IMR-90 (cell line): ENCODE results near the gene GRID1. TPM values are rescaled to one million over a fixed set of nuclear protein-coding genes. Genes with fewer than 3 reads are reported as not detected.

Experiments
- ATAC-seq: fragments of 200-7000 bp; cut with Tn5 transposase; 2 replicates; pipeline ENCODE4 v1.9.1; 2020; ENCODE audit warnings: low read depth, mild to moderate bottlenecking, moderate library complexity
- BruUV-seq: library from RNA; stranded (reverse); fragments of 400-500 nt; replicated peaks from 2 replicates; lab custom pipeline; 2021; lab: Mats Ljungman, UMichigan
- CTCF ChIA-PET: fragments of 300-600 bp; formaldehyde crosslinking; extraction: SDS; loops from one replicate; lab custom pipeline; 2021; ENCODE audit warnings: antibody characterized with exemption; lab: Yijun Ruan, JAX
- POLR2A ChIA-PET: fragments of 300-600 bp; sonication (Branson Sonifier 250); formaldehyde crosslinking; loops from one replicate; lab custom pipeline; 2022; ENCODE audit warnings: antibody characterized with exemption; ENCODE audit not compliant: unreplicated experiment; lab: Charles Lee
- DNase-seq: peaks from one replicate; pipeline ENCODE4 v3.0.0; 2013
- H2AFZ ChIP-seq: replicated peaks from 2 replicates; pipeline ENCODE3; 2013; ENCODE audit warnings: low read length, mild to moderate bottlenecking; ENCODE audit not compliant: poor library complexity
- H2AK5ac ChIP-seq: 2 replicates; pipeline ENCODE4 v1.6.1; 2013; ENCODE audit warnings: low read depth, low read length, inconsistent platforms
- H2AK9ac ChIP-seq: replicated peaks from 2 replicates; pipeline ENCODE3; 2013; ENCODE audit warnings: mild to moderate bottlenecking, low read depth, low read length, moderate library complexity; ENCODE audit not compliant: poor library complexity
- H2BK120ac ChIP-seq: 2 replicates; pipeline ENCODE4 v1.6.1; 2013; ENCODE audit warnings: low read depth, low read length, inconsistent platforms
- H2BK15ac ChIP-seq: 3 replicates; pipeline ENCODE4 v1.6.1; 2013; ENCODE audit warnings: low read depth, low read length, inconsistent platforms
- H2BK20ac ChIP-seq: 2 replicates; pipeline ENCODE4 v1.6.1; 2013; ENCODE audit warnings: low read depth, mild to moderate bottlenecking, inconsistent platforms, low read length, moderate library complexity
- H2BK5ac ChIP-seq: 2 replicates; pipeline ENCODE4 v1.6.1; 2013; ENCODE audit warnings: mild to moderate bottlenecking, low read depth, low read length, inconsistent platforms; ENCODE audit not compliant: poor library complexity, severe bottlenecking
- H3K14ac ChIP-seq: replicated peaks from 2 replicates; pipeline ENCODE4 v1.6.1; 2013; ENCODE audit warnings: low read depth, low read length, inconsistent platforms
- H3K18ac ChIP-seq: 2 replicates; pipeline ENCODE4 v1.6.1; 2013; ENCODE audit warnings: low read depth, low read length, control low read depth
- H3K23ac ChIP-seq: 2 replicates; pipeline ENCODE4 v1.6.1; 2013; ENCODE audit warnings: low read depth, low read length, inconsistent platforms
- H3K27ac ChIP-seq: 2 replicates; pipeline ENCODE4 v1.5.1; 2013; ENCODE audit warnings: mild to moderate bottlenecking, control low read depth, low read length; ENCODE audit not compliant: insufficient read depth
- H3K27me3 ChIP-seq: 2 replicates; pipeline ENCODE4 v1.6.1; 2013; ENCODE audit warnings: low read length; ENCODE audit not compliant: control insufficient read depth, insufficient read depth
- H3K36me3 ChIP-seq: 2 replicates; pipeline ENCODE4 v1.6.1; 2013; ENCODE audit warnings: low read length, mixed read lengths; ENCODE audit not compliant: control insufficient read depth, insufficient read depth
- H3K4ac ChIP-seq: 2 replicates; pipeline ENCODE4 v1.6.1; 2013; ENCODE audit warnings: low read depth, low read length, inconsistent platforms
- H3K4me1 ChIP-seq: 2 replicates; pipeline ENCODE4 v1.6.1; 2013; ENCODE audit warnings: low read length, mixed read lengths; ENCODE audit not compliant: control insufficient read depth, insufficient read depth
- H3K4me2 ChIP-seq: 2 replicates; pipeline ENCODE4 v1.6.1; 2013; ENCODE audit warnings: low read depth, mild to moderate bottlenecking, control low read depth, low read length, moderate library complexity
- H3K4me3 ChIP-seq: 2 replicates; pipeline ENCODE4 v1.5.1; 2013; ENCODE audit warnings: low read depth, mild to moderate bottlenecking, control low read depth, low read length, moderate library complexity; ENCODE audit not compliant: insufficient read depth
- H3K56ac ChIP-seq: 2 replicates; pipeline ENCODE4 v1.6.1; 2013; ENCODE audit warnings: low read length, inconsistent platforms; ENCODE audit not compliant: insufficient read depth; ENCODE audit errors: extremely low read depth
- H3K79me1 ChIP-seq, 2 experiments: 2 replicates each; pipeline ENCODE4 v1.6.1; 2013; ENCODE audit warnings: low read length in 2 of 2, inconsistent platforms in 1 of 2, low read depth in 1 of 2
- H3K9ac ChIP-seq: 2 replicates; pipeline ENCODE4 v1.6.1; 2013; ENCODE audit warnings: low read depth, low read length, control low read depth
- H3K9me1 ChIP-seq: 2 replicates; pipeline ENCODE4 v1.6.1; 2013; ENCODE audit warnings: low read length, inconsistent platforms; ENCODE audit not compliant: insufficient read depth
- H3K9me3 ChIP-seq: 2 replicates; pipeline ENCODE4 v1.6.1; 2013; ENCODE audit warnings: low read length; ENCODE audit not compliant: control insufficient read depth, insufficient read depth
- H4K20me1 ChIP-seq: 2 replicates; pipeline ENCODE4 v1.6.1; 2013; ENCODE audit warnings: low read length, inconsistent platforms; ENCODE audit not compliant: insufficient read depth
- H4K5ac ChIP-seq: 2 replicates; pipeline ENCODE4 v1.6.1; 2013; ENCODE audit warnings: mild to moderate bottlenecking, low read depth, low read length, control low read depth
- H4K8ac ChIP-seq, 2 experiments: 2 replicates each; pipeline ENCODE4 v1.6.1; 2013; ENCODE audit warnings: low read depth in 2 of 2, low read length in 2 of 2, control low read depth in 1 of 2, inconsistent platforms in 1 of 2
- H4K91ac ChIP-seq: 2 replicates; pipeline ENCODE4 v1.6.1; 2013; ENCODE audit warnings: low read depth, low read length, inconsistent platforms; ENCODE audit not compliant: insufficient read depth
- BHLHE40 ChIP-seq: fragments of 150-350 bp; IDR thresholded peaks from 2 replicates; pipeline ENCODE4 v1.6.1; 2016; ENCODE audit warnings: mild to moderate bottlenecking, low read depth, low read length
- CEBPB ChIP-seq: IDR thresholded peaks from 2 replicates; pipeline ENCODE4 v1.6.1; 2012; ENCODE audit warnings: low read depth, low read length, improper control_type of control experiment
- CHD1 ChIP-seq: IDR thresholded peaks from 2 replicates; pipeline ENCODE4 v1.6.1; 2012; ENCODE audit warnings: low read depth, low read length, improper control_type of control experiment
- FOS ChIP-seq: fragments of 150-350 bp; IDR thresholded peaks from 2 replicates; pipeline ENCODE4 v1.6.1; 2016; ENCODE audit warnings: low read depth, low read length
- MAFK ChIP-seq: IDR thresholded peaks from 2 replicates; pipeline ENCODE4 v1.6.1; 2012; ENCODE audit warnings: low read depth, low read length, improper control_type of control experiment
- MAZ ChIP-seq: IDR thresholded peaks from 2 replicates; pipeline ENCODE4 v1.6.1; 2012; ENCODE audit warnings: low read depth, mild to moderate bottlenecking, low read length, improper control_type of control experiment, moderate library complexity, borderline replicate concordance
- MXI1 ChIP-seq: IDR thresholded peaks from 2 replicates; pipeline ENCODE4 v1.6.1; 2012; ENCODE audit warnings: low read depth, mild to moderate bottlenecking, low read length, moderate library complexity, borderline replicate concordance
- NFE2L2 ChIP-seq: fragments of 150-350 bp; IDR thresholded peaks from 2 replicates; pipeline ENCODE4 v1.6.1; 2016; ENCODE audit warnings: low read depth, mild to moderate bottlenecking, low read length
- POLR2A ChIP-seq: IDR thresholded peaks from 2 replicates; pipeline ENCODE4 v1.6.1; 2012; ENCODE audit warnings: mild to moderate bottlenecking, low read depth, low read length
- RAD21 ChIP-seq: IDR thresholded peaks from 2 replicates; pipeline ENCODE4 v1.6.1; 2012; ENCODE audit warnings: low read length, improper control_type of control experiment
- RCOR1 ChIP-seq: IDR thresholded peaks from 2 replicates; pipeline ENCODE4 v1.6.1; 2012; ENCODE audit warnings: mild to moderate bottlenecking, low read length, improper control_type of control experiment; ENCODE audit not compliant: insufficient replicate concordance
- RFX5 ChIP-seq: IDR thresholded peaks from 2 replicates; pipeline ENCODE4 v1.8.0; 2012; ENCODE audit warnings: low read depth, mild to moderate bottlenecking, low read length, moderate library complexity
- SMC3 ChIP-seq: fragments of 150-350 bp; IDR thresholded peaks from 2 replicates; pipeline ENCODE4 v1.6.1; 2016; ENCODE audit warnings: low read depth, mild to moderate bottlenecking, antibody characterized with exemption, low read length, moderate library complexity
- WGBS, 2 experiments: methylation state at CpG; one replicate each; pipeline versions ENCODE4 v1.1.5 to v1.1.7; 2013; ENCODE audit warnings: missing lambda C conversion rate in 2 of 2; ENCODE audit not compliant: insufficient read length in 1 of 2; ENCODE audit errors: extremely low coverage in 2 of 2; 5-methylcytosine and 5-hydroxymethylcytosine counted together
- dilution Hi-C: fragments of 300-500 bp; cut with HindIII; formaldehyde crosslinking; loops from one replicate; pipeline ENCODE4 v1.14.3; 2018; ENCODE audit warnings: low sequenced_read_pairs; ENCODE audit not compliant: unreplicated experiment
- in situ Hi-C: fragments of 300-500 bp; cut with MboI; formaldehyde crosslinking; loops from 3 replicates; pipeline ENCODE4 v1.14.3; 2019; ENCODE audit warnings: low sequenced_read_pairs, inconsistent platforms, mixed read lengths
- intact Hi-C: fragments of 100-400 bp; cut with micrococcal nuclease; formaldehyde crosslinking; loops from 2 replicates; pipeline ENCODE4 v1.10.0; 2022
- polyA plus RNA-seq, 3 experiments: library from polyadenylated mRNA; depleted of rRNA; stranded (reverse); fragments of >200 nt; gene quantifications; 2 replicates each; pipeline ENCODE4 v1.2.3, GENCODE V29; 2012; ENCODE audit warnings: low replicate concordance in 1 of 3
- total RNA-seq: library from RNA; depleted of rRNA; stranded (reverse); fragments of >200 nt; gene quantifications from 2 replicates; pipeline ENCODE4 v1.2.3, GENCODE V29; 2012
- TF ChIP-seq, protein P1 (sequence below): fragments of 150-350 bp; IDR thresholded peaks from 2 replicates; pipeline ENCODE4 v1.6.1; 2017; ENCODE audit warnings: mild to moderate bottlenecking, antibody characterized with exemption, low read length, low read depth
- TF ChIP-seq, protein P2 (sequence below): fragments of 150-350 bp; IDR thresholded peaks from 2 replicates; pipeline ENCODE4 v1.6.1; 2016; ENCODE audit warnings: low read depth, mild to moderate bottlenecking, low read length, moderate library complexity, borderline replicate concordance
- TF ChIP-seq, protein P3 (sequence below): conservative IDR thresholded peaks from 2 replicates; pipeline ENCODE4 v1.5.1; 2012; ENCODE audit warnings: mild to moderate bottlenecking, low read depth, low read length, improper control_type of control experiment

Gene GRID1
- total and polyA plus RNA-seq, 2 of the 4 experiments (the other 2 are of a cell fraction) = not detected

DNA sequence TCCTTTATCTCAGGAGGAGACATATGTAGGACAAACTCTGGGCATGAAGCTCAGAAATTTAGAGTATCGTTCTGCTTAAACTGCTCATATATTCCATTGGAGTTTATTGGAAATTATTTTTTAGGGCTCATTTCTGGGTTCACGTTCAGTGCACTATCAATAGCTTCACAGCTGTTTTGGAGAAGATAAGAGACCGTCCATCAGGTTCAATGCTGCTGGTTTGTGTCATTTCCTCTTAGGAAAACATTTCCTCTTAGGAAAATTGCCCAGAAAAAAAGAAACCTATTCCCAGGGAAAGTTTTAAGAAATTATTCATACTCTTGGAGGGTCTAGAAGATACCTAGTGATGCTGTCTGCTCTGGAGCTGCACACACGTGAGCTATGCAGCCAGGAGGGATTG lies 691.7 kb downstream of the GRID1 start:
- Histone ChIP-seq H3K18ac (no peak overlapping the region), H3K79me1 (no peaks in the 10 kb centered on the region), H3K4ac (no peak overlapping the region), H3K56ac (no peak overlapping the region), H4K8ac (no peak overlapping the region), H3K9me3 (peaks cover 15% of the 10 kb centered on the region), H3K4me3 (no peak overlapping the region), H2AK9ac (no peak overlapping the region), H3K9me1 (no peaks in the 10 kb centered on the region), H3K23ac (no peak overlapping the region), H2BK5ac (no peak overlapping the region), H3K36me3 (no peaks in the 10 kb centered on the region), H2BK15ac (no peak overlapping the region), H4K20me1 (no peaks in the 10 kb centered on the region), H3K14ac (no peak overlapping the region), H3K4me2 (no peak overlapping the region), H4K5ac (no peak overlapping the region), H3K27ac (no peak overlapping the region), H2AFZ (no peak overlapping the region), H3K27me3 (no peaks in the 10 kb centered on the region), H2AK5ac (no peak overlapping the region), H2BK120ac (no peak overlapping the region), H2BK20ac (no peak overlapping the region), H3K4me1 (no peaks in the 10 kb centered on the region), H3K9ac (no peak overlapping the region), H4K91ac (no peak overlapping the region)
- TF ChIP-seq, protein P1, sequence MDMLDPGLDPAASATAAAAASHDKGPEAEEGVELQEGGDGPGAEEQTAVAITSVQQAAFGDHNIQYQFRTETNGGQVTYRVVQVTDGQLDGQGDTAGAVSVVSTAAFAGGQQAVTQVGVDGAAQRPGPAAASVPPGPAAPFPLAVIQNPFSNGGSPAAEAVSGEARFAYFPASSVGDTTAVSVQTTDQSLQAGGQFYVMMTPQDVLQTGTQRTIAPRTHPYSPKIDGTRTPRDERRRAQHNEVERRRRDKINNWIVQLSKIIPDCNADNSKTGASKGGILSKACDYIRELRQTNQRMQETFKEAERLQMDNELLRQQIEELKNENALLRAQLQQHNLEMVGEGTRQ = no peak
- TF ChIP-seq CEBPB (no peak), RFX5 (no peak), MXI1 (no peak), POLR2A (no peak), RCOR1 (no peak), CHD1 (no peak), BHLHE40 (no peak), FOS (no peak), MAFK (no peak), MAZ (no peak), SMC3 (no peak), NFE2L2 (no peak), RAD21 (no peak)
- TF ChIP-seq, protein P2, sequence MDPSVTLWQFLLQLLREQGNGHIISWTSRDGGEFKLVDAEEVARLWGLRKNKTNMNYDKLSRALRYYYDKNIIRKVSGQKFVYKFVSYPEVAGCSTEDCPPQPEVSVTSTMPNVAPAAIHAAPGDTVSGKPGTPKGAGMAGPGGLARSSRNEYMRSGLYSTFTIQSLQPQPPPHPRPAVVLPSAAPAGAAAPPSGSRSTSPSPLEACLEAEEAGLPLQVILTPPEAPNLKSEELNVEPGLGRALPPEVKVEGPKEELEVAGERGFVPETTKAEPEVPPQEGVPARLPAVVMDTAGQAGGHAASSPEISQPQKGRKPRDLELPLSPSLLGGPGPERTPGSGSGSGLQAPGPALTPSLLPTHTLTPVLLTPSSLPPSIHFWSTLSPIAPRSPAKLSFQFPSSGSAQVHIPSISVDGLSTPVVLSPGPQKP = no peak
- TF ChIP-seq, protein P3, sequence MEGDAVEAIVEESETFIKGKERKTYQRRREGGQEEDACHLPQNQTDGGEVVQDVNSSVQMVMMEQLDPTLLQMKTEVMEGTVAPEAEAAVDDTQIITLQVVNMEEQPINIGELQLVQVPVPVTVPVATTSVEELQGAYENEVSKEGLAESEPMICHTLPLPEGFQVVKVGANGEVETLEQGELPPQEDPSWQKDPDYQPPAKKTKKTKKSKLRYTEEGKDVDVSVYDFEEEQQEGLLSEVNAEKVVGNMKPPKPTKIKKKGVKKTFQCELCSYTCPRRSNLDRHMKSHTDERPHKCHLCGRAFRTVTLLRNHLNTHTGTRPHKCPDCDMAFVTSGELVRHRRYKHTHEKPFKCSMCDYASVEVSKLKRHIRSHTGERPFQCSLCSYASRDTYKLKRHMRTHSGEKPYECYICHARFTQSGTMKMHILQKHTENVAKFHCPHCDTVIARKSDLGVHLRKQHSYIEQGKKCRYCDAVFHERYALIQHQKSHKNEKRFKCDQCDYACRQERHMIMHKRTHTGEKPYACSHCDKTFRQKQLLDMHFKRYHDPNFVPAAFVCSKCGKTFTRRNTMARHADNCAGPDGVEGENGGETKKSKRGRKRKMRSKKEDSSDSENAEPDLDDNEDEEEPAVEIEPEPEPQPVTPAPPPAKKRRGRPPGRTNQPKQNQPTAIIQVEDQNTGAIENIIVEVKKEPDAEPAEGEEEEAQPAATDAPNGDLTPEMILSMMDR = no peak
- BruUV-seq = no TSS peak
- in situ Hi-C loops (no loop called here), dilution Hi-C loops (no loop called here), intact Hi-C loops (no loop called here)
- POLR2A ChIA-PET = no interaction called here
- ATAC-seq = no peak
- no peak for DNase-seq
- CTCF ChIA-PET = no interaction called here
- 0% methylated on average over 1 of the region's 4 CpGs; no CpG with 5 or more reads in 1 of the 2 experiments for WGBS, 2 experiments
